HG03139 (cell line): Measurements from ENCODE around the gene PRSS53.
A peak's percentile ranks its signal among the peaks of the same experiment; 100 is the strongest.

Source experiments
- ATAC-seq: cut with Tn5 transposase; IDR thresholded peaks from one replicate; pipeline ENCODE4 v1.9.1; 2021; ENCODE audit not compliant: unreplicated experiment

The PRSS53 gene

GRCh38 chr16:31099860-31100638, 11.3 kb upstream of the PRSS53 start:
- no peak for ATAC-seq

DNA sequence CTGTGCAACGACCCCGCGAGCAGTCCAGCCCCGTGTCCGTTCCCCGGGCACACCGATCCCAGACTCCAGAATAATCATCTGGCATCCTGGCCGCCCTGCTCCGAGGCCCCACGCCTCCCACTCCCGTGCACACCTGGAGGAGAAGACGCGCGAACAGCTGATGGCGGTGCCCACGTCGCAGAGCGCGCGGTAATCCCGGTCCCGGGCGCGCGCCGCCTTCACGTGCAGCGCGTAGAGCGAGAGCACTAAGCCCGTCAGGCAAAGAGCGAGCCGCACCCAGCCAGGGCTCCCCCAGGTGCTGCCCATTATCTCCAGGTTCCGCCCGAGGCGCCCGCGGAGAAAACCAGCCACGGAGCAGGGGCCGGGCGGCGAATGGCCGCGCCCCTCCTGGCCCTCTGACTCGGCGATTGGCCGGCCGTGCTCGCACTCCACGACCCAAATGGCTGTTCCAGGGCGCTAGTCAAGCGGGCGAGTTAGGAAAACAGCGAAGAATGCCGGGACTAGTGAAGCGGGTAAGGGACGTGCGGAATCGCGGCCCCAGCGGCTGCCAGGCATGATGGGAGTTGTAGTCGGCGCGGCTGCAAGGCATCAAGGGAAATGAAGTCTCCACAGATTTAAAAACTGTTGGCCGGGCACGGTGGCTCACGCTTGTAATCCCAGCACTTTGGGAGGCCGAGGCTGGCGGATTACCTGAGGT, 5.8 kb upstream of the PRSS53 start, which contains the start of gene VKORC1:
Gene VKORC1 (minus strand): TSS at position 374 of the 697 bp plus-strand sequence. CDS start 68 bp downstream, at position 306.
- peak; percentile 86 for ATAC-seq

DNA sequence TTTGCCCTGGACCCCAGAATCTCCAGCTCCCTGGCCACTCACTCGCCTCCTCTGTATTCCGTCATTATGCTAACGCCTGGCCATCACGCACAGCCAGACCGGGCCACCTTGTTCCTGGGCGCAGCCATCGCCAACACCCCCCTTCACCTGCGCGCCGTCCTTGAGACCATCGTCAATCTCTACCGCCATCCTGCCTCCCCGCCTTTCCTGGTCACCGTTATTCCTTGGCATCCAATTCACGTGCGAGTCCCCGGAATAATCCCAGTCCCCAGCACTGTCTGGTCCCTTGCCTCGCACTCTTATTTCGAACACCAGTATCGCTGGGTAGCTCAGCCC, 5.3 kb upstream of the PRSS53 start:
- ATAC-seq = no peak

GRCh38 chr16:31093132-31093703, 4.5 kb upstream of the PRSS53 start:
- ATAC-seq = no peak

DNA sequence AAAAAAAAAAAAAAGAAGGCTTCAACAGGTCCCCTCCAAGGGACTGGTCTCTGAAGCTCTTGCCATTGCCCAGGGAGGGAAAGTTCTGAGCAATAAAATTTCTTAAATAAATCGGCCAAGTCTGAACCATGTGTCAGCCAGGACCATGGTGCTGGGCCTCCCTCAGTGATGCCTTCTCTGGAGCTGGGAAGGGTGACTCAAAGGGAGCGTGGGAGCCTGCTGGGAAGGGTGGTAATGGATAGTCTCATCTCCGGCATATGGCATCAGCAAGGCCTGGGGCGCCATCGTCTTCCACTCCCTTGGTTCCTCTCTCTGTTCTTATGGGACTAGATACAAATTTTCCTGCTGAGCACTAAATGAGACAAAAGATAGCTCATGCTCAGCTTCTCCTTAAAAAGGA, 3.6 kb upstream of the PRSS53 start:
- ATAC-seq = no peak

DNA sequence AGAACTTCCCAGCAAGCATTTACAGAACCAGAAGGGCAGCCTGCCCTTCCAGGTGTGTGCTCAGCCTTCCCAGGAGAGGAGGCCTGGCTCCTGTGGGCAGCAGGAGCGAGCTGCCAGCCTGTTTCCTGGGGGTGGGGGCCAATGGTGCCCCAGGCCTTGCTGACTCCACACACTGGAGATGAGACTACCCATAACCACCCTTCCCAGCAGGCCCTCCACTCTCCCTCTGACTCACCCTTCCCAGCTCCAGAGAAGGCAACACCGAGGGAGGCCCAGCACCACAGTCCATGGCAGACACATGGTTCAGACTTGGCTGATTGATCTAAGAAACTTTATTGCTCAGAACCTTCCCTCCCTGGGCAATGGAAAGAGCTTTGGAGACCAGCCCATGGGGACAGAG, 1.8 kb upstream of the PRSS53 start:
- ATAC-seq = no peak

- no peak for ATAC-seq
These were observed 456 bp upstream of the PRSS53 start for GRCh38 chr16:31089199-31089598.

GRCh38 chr16:31087971-31088370, 772 bp downstream of the PRSS53 start:
- no peak for ATAC-seq

GRCh38 chr16:31087481-31087880, 1.3 kb downstream of the PRSS53 start:
- no peak for ATAC-seq

- ATAC-seq = no peak
These were observed 2.2 kb downstream of the PRSS53 start for GRCh38 chr16:31086629-31086906.

DNA sequence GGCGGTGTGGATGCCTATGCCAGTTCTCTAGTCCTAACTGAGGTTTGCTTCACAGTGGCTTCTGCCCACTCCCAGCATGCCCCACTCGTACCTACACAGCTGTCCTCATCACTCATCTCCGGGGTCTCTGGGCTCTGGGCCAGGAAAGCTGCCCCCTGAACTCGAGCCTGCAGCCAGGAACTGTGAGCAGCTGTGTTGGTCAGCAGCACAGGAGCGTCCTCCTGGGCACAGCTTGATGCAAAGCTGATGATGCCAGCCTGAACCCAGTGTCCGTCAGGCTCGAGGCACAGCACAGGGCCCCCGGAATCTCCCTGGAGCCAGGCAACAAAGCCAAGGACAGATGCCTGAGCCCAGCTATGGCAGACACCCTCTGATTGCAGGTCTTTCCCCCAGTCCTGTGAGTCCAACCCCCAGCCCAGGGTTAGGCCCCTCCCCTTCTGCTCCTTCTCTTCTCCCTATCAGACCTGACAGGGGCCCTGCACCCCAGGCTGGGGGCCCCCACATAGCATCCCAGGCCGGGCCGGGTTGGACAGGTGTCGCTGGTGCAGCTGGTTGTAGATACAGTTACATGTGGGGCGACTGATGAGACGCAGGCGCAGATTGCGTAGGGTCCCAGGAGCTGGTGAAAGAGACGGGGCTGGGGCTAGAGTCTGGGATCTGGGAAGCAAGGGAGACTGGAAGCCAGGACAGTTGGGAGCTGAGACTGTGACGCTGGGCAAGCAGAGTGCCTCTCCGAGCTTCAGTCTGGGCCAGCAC, 2.7 kb downstream of the PRSS53 start:
- ATAC-seq = no peak

DNA sequence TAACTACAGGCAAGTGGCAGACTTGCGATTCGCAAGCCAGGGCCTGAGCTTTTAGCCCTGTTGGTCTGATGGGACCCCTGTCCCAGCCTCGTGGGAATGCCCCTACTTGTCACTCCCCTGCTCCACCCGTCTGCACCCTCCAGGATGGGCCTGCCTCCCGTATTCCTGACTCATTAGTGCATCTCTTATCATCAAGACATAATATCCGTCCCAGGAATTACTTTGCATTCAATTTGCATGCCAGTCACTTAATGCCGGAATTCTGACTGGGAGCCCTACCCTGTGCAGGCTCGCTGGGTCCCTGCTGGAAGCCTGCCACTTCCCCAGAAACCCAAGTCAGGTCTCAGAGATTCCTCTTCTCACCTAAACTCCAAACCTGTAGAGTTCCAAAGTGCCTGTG, 3.3 kb downstream of the PRSS53 start:
- ATAC-seq = no peak

DNA sequence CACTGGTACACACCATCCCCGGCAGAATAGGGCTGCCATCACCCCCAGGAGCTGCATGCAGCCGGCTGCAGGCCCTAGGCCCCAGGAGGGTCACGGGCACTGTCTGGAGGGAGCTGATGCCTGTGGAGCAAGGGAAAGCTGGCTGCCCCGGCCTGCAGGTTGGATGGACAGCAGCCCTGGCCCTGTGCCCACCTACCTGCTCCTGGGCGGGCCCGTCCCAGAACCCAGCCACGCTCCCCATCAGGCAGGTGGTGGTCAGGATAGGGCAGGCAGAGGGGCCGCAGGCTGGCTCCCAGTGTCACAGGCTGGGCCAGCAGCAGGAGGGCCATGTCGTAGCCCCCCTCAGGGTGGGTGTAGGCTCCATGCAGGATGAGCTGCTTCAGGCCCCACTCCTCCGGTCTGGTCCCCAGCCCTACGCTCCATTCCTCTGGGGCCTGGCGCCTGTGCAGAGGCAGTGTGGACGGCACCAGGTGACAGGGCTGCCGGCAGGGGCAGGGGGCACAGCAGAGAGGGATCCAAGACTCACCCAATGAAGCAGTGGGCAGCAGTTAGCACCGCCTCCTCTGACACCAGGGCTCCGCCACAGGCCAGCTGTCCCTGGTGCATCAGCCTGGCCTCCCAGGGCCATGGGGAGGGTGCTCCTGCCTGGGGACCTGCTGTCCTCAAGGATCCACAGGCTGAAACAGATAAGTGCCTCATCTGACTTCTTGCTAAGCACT, 4.0 kb downstream of the PRSS53 start:
- no peak for ATAC-seq

DNA sequence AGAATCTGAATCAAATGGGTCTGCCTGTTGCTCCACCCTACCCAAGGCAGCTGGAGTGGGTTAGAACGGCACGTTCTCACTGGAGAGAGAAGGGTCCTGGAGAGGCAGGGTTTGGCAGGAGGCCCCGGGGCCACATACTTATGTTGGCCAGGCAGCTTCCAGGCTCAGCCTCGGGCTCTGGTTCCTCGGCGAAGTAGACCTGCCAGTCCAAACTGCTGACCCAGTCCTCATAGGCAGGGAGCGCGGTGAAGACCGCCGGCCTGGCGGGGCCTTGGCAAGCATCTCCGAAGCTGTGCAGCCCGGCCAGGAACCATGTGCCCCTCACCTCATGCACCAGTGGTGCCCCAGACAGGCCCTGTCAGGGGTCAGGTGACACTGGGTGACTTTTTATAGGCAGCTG, 4.8 kb downstream of the PRSS53 start:
- no peak for ATAC-seq

- no peak for ATAC-seq
These were observed 5.2 kb downstream of the PRSS53 start for GRCh38 chr16:31083556-31083955.

DNA sequence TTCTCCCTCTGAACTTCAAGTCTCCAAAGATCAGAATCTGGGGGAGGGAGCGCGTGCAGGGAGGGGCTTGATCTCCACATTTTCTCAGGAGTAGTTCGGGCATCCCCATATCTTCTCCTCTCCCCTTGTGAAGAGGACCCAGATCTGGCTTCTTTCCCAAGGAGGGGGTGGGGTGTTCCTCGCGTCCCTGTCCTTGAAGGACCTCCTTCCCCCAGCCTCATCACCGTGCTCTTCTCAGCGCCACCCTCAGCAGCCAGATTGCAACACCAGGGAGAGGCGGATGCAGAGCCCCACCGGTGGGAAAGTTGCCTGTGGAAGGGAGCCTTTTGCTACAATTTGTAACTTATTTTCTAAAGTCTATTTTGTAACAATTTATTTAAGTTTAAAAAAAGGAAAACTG, 5.7 kb downstream of the PRSS53 start:
- no peak for ATAC-seq

- no peak for ATAC-seq
These were observed 6.2 kb downstream of the PRSS53 start for GRCh38 chr16:31082368-31083045.

- no peak for ATAC-seq
These were observed 7.1 kb downstream of the PRSS53 start for GRCh38 chr16:31081428-31082351.

DNA sequence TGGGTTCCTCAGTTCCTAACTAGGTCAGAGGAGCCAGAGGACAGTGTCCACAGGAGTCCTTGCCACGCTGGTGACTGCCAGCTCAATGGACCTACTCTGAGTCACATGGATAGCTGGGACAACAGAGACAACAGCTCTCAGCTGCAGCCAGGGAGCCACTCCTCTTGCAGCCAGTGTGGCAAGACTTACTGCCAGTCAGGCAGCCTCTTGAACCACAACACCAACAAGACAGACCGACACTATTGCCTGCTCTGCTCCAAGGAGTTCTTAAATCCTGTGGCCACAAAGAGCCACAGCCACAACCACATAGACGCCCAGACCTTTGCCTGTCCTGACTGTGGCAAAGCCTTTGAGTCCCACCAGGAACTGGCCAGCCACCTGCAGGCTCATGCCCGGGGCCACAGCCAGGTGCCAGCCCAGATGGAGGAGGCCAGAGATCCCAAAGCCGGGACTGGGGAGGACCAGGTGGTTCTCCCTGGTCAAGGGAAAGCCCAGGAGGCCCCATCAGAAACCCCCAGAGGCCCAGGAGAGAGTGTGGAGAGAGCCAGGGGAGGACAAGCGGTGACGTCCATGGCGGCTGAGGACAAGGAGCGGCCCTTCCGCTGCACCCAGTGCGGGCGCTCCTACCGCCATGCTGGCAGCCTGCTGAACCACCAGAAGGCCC, 7.9 kb downstream of the PRSS53 start:
- ATAC-seq = no peak
